H1 (cell line): ENCODE measurements around the gene GABRD. TPM values are rescaled to one million over a fixed set of nuclear protein-coding genes. Genes with fewer than 3 reads are reported as not detected.

ENCODE experiments used
- CTCF ChIA-PET: fragments of 300-600 bp; sonication (Branson Sonifier 250); formaldehyde crosslinking; loops from one replicate; lab custom pipeline; 2021; ENCODE audit not compliant: partially characterized antibody; lab: Charles Lee
- POLR2A ChIA-PET: fragments of 300-600 bp; sonication (Branson Sonifier 250); formaldehyde crosslinking; loops from one replicate; lab custom pipeline; 2021; ENCODE audit warnings: inconsistent platforms; ENCODE audit not compliant: partially characterized antibody; lab: Charles Lee
- DNase-seq, 2 experiments: peaks; one replicate each; pipeline versions ENCODE4 v3.0.0 to v3.0.0-alpha.2; 2010 to 2022; ENCODE audit warnings: low spot score in 2 of 2, low read depth in 1 of 2, mixed read lengths in 1 of 2
- FAIRE-seq: peaks from 2 replicates; lab custom pipeline; 2011; peaks lifted over from hg19 to GRCh38; lab: Jason Lieb, UNC
- H2AFZ ChIP-seq: 2 replicates; pipeline ENCODE4 v1.8.1; 2012; ENCODE audit warnings: low read length, inconsistent platforms
- H2AK5ac ChIP-seq: 2 replicates; pipeline ENCODE4 v1.6.1; 2013; ENCODE audit warnings: low read depth, low read length
- H2BK120ac ChIP-seq: replicated peaks from 2 replicates; pipeline ENCODE3; 2013; ENCODE audit warnings: low read depth, low read length, inconsistent platforms
- H2BK12ac ChIP-seq: 2 replicates; pipeline ENCODE4 v1.6.1; 2013; ENCODE audit warnings: low read depth, low read length
- H2BK15ac ChIP-seq: 2 replicates; pipeline ENCODE4 v1.6.1; 2013; ENCODE audit warnings: low read length
- H2BK20ac ChIP-seq: 2 replicates; pipeline ENCODE4 v1.6.1; 2013; ENCODE audit warnings: low read length
- H2BK5ac ChIP-seq: 2 replicates; pipeline ENCODE4 v1.6.1; 2013; ENCODE audit warnings: low read depth, low read length
- H3K14ac ChIP-seq: 2 replicates; pipeline ENCODE4 v1.6.1; 2013; ENCODE audit warnings: inconsistent platforms; ENCODE audit not compliant: insufficient read length
- H3K18ac ChIP-seq: 2 replicates; pipeline ENCODE4 v1.6.1; 2013; ENCODE audit warnings: low read length; ENCODE audit errors: extremely low read depth
- H3K23ac ChIP-seq: 2 replicates; pipeline ENCODE4 v1.6.1; 2013; ENCODE audit warnings: inconsistent platforms; ENCODE audit not compliant: insufficient read length
- H3K23me2 ChIP-seq: 2 replicates; pipeline ENCODE4 v1.6.1; 2013; ENCODE audit warnings: low read depth, low read length
- H3K27ac ChIP-seq: 2 replicates; pipeline ENCODE4 v1.6.1; 2011; ENCODE audit warnings: low read depth, low read length, inconsistent platforms
- H3K27me3 ChIP-seq, 4 experiments: replicated peaks in 1 of 4; 1 replicate in 1 of 4; 2 replicates in 3 of 4; pipeline versions ENCODE4 v1.6.1 to v1.8.1; 2011 to 2013; ENCODE audit warnings: low read length in 3 of 4, mild to moderate bottlenecking in 3 of 4, inconsistent platforms in 2 of 4, mixed read lengths in 2 of 4, moderate library complexity in 1 of 4; ENCODE audit not compliant: control insufficient read depth in 3 of 4, insufficient read depth in 3 of 4; ENCODE audit errors: extremely low read depth in 1 of 4
- H3K36me3 ChIP-seq, 4 experiments: 2 replicates each; pipeline versions ENCODE4 v1.6.1 to v1.8.1; 2011 to 2013; ENCODE audit warnings: mild to moderate bottlenecking in 4 of 4, low read length in 3 of 4, moderate library complexity in 2 of 4, control low read depth in 1 of 4, inconsistent platforms in 1 of 4; ENCODE audit not compliant: insufficient read depth in 4 of 4, control insufficient read depth in 2 of 4
- H3K4ac ChIP-seq: replicated peaks from 2 replicates; pipeline ENCODE3; 2013; ENCODE audit warnings: low read length, low read depth, mixed read lengths, inconsistent platforms; ENCODE audit not compliant: insufficient read length
- H3K4me1 ChIP-seq, 4 experiments: replicated peaks in 1 of 4; 1 replicate in 1 of 4; 2 replicates in 3 of 4; pipeline versions ENCODE4 v1.6.1 to v1.8.1; 2011 to 2013; ENCODE audit warnings: low read length in 3 of 4, inconsistent platforms in 2 of 4, mixed read lengths in 1 of 4; ENCODE audit not compliant: insufficient read depth in 4 of 4, control insufficient read depth in 3 of 4
- H3K4me2 ChIP-seq, 2 experiments: 2 replicates each; pipeline versions ENCODE4 v1.6.1 to v1.8.1; 2011 to 2013; ENCODE audit warnings: low read depth in 2 of 2, low read length in 2 of 2, control low read depth in 1 of 2, inconsistent platforms in 1 of 2, mild to moderate bottlenecking in 1 of 2; ENCODE audit not compliant: insufficient read depth in 1 of 2
- H3K4me3 ChIP-seq, 4 experiments: fragments of 200-600, 300-600 bp in 1 of 4; sonication (generic), shearing (Covaris generic), sonication (Bioruptor Twin) in 1 of 4; 2 replicates each; pipeline versions ENCODE4 v1.5.1 to v1.8.1; 2011 to 2016; ENCODE audit warnings: low read length in 4 of 4, low read depth in 3 of 4, control low read depth in 2 of 4, inconsistent platforms in 2 of 4, mild to moderate bottlenecking in 2 of 4, mixed read lengths in 1 of 4, moderate library complexity in 1 of 4; ENCODE audit not compliant: insufficient read depth in 2 of 4; ENCODE audit errors: extremely low read depth in 1 of 4
- H3K56ac ChIP-seq: replicated peaks from 2 replicates; pipeline ENCODE3; 2013; ENCODE audit warnings: low read depth, mild to moderate bottlenecking, mixed read lengths, low read length, inconsistent platforms; ENCODE audit not compliant: insufficient read length
- H3K79me1 ChIP-seq: 2 replicates; pipeline ENCODE4 v1.6.1; 2013; ENCODE audit warnings: low read depth, low read length, control low read depth
- H3K79me2 ChIP-seq, 2 experiments: 2 replicates each; pipeline versions ENCODE4 v1.6.1 to v1.8.1; 2012 to 2013; ENCODE audit warnings: low read length in 2 of 2, mild to moderate bottlenecking in 2 of 2, inconsistent platforms in 1 of 2; ENCODE audit not compliant: insufficient read depth in 2 of 2, control insufficient read depth in 1 of 2
- H3K9ac ChIP-seq, 4 experiments: replicated peaks in 1 of 4; 1 replicate in 1 of 4; 2 replicates in 3 of 4; pipeline versions ENCODE4 v1.6.1 to v1.8.1; 2011 to 2013; ENCODE audit warnings: low read depth in 3 of 4, low read length in 3 of 4, control low read depth in 2 of 4, mild to moderate bottlenecking in 2 of 4, moderate library complexity in 2 of 4, inconsistent platforms in 1 of 4; ENCODE audit errors: extremely low read depth in 1 of 4
- H3K9me3 ChIP-seq, 2 experiments: 2 replicates each; pipeline versions ENCODE4 v1.6.1 to v1.8.1; 2012 to 2013; ENCODE audit warnings: mild to moderate bottlenecking in 2 of 2, moderate library complexity in 2 of 2, control low read depth in 1 of 2, inconsistent platforms in 1 of 2, low read depth in 1 of 2, low read length in 1 of 2, mixed read lengths in 1 of 2; ENCODE audit not compliant: insufficient read depth in 2 of 2
- H4K20me1 ChIP-seq, 2 experiments: replicated peaks in 1 of 2; 2 replicates each; pipeline versions ENCODE3 to v1.8.1; 2011 to 2013; ENCODE audit warnings: inconsistent platforms in 2 of 2, low read length in 2 of 2, mild to moderate bottlenecking in 1 of 2; ENCODE audit not compliant: insufficient read depth in 2 of 2, control insufficient read depth in 1 of 2
- H4K5ac ChIP-seq: 2 replicates; pipeline ENCODE4 v1.6.1; 2013; ENCODE audit warnings: low read length, low read depth, mixed read lengths, inconsistent platforms; ENCODE audit not compliant: insufficient read length
- H4K8ac ChIP-seq: 2 replicates; pipeline ENCODE4 v1.8.0; 2013; ENCODE audit warnings: mild to moderate bottlenecking, moderate library complexity, low read length, inconsistent platforms; ENCODE audit not compliant: insufficient read depth; ENCODE audit errors: extremely low read depth
- H4K91ac ChIP-seq: replicated peaks from 2 replicates; pipeline ENCODE3; 2013; ENCODE audit warnings: low read length, mixed read lengths, inconsistent platforms; ENCODE audit not compliant: insufficient read length
- BCL11A ChIP-seq, 2 experiments: IDR thresholded peaks; one replicate each; pipeline ENCODE4 v1.6.1; 2011; ENCODE audit warnings: low read depth in 2 of 2, low read length in 2 of 2, mild to moderate bottlenecking in 2 of 2
- EGR1 ChIP-seq: IDR thresholded peaks from 2 replicates; pipeline ENCODE4 v1.6.1; 2011; ENCODE audit warnings: low read depth, low read length, borderline replicate concordance
- GABPA ChIP-seq: IDR thresholded peaks from 2 replicates; pipeline ENCODE4 v1.6.1; 2011; ENCODE audit warnings: mild to moderate bottlenecking, low read length, moderate library complexity, borderline replicate concordance; ENCODE audit not compliant: insufficient read depth
- HDAC6 ChIP-seq: IDR thresholded peaks from one replicate; pipeline ENCODE4 v1.7.1; 2012; ENCODE audit warnings: low read depth, mild to moderate bottlenecking, inconsistent platforms, low read length, moderate library complexity
- KDM5A ChIP-seq: fragments of 200-600 bp; IDR thresholded peaks from 2 replicates; pipeline ENCODE4 v1.7.1; 2012; ENCODE audit warnings: mild to moderate bottlenecking, low read length, inconsistent platforms, mixed read lengths
- SAP30 ChIP-seq: fragments of 300-600 bp; sonication (generic); IDR thresholded peaks from 2 replicates; pipeline ENCODE4 v1.7.1; 2012; ENCODE audit warnings: low read length, moderate library complexity, mild to moderate bottlenecking, inconsistent platforms; ENCODE audit not compliant: insufficient read depth, insufficient replicate concordance
- SIX5 ChIP-seq: IDR thresholded peaks from 2 replicates; pipeline ENCODE4 v1.6.1; 2011; ENCODE audit warnings: mild to moderate bottlenecking, low read depth, low read length
- YY1 ChIP-seq: IDR thresholded peaks from 2 replicates; pipeline ENCODE4 v1.6.1; 2011; ENCODE audit warnings: low read depth, mild to moderate bottlenecking, low read length
- WGBS, 2 experiments: shearing (Covaris generic) in 1 of 2; methylation state at CpG; one replicate each; pipeline versions ENCODE4 v1.1.6 to v1.1.7; 2013 to 2015; ENCODE audit warnings: low lambda C conversion rate in 2 of 2, mixed read lengths in 2 of 2, inconsistent platforms in 1 of 2, low coverage in 1 of 2, missing lambda C conversion rate in 1 of 2; ENCODE audit not compliant: insufficient replicate concordance in 2 of 2, insufficient coverage in 1 of 2, insufficient read length in 1 of 2; ENCODE audit errors: extremely low coverage in 1 of 2, missing lambda C conversion rate in 1 of 2; 5-methylcytosine and 5-hydroxymethylcytosine counted together
- polyA plus RNA-seq, 7 experiments: library from polyadenylated mRNA; depleted of rRNA in 3 of 7; stranded (reverse) in 5 of 7; unstranded in 2 of 7; fragments of >200 nt in 5 of 7; fragments of 200-250 nt in 2 of 7; gene quantifications; 1 replicate in 5 of 7; 2 replicates in 1 of 7; 4 replicates in 1 of 7; pipeline versions ENCODE4 v1.2.1 to v1.2.3, GENCODE V29; 2011 to 2013; ENCODE audit warnings: missing spikeins in 2 of 7, mixed read lengths in 2 of 7
- total RNA-seq: library from RNA; stranded (reverse); fragmentation: NEBNext Ultra II Directional; extraction: Animal tissue kit (Norgen Biotek cat#: 25700); gene quantifications from 2 replicates; pipeline ENCODE4 v1.2.1, GENCODE V29; 2021
- TF ChIP-seq, protein P1 (sequence below), 3 experiments: IDR thresholded peaks; 1 replicate in 2 of 3; 2 replicates in 1 of 3; pipeline versions ENCODE4 v1.5.1 to v1.6.1; 2011; ENCODE audit warnings: low read length in 3 of 3, mild to moderate bottlenecking in 3 of 3, inconsistent platforms in 2 of 3, low read depth in 1 of 3, moderate library complexity in 1 of 3; ENCODE audit not compliant: insufficient read depth in 1 of 3; ENCODE audit errors: control extremely low read depth in 1 of 3

Gene GABRD
- total and polyA plus RNA-seq, 2 of the 8 experiments (the other 6 are each of a cell fraction or from before 2014, with no cell fraction given) = 1.8 to 3.0 TPM

DNA sequence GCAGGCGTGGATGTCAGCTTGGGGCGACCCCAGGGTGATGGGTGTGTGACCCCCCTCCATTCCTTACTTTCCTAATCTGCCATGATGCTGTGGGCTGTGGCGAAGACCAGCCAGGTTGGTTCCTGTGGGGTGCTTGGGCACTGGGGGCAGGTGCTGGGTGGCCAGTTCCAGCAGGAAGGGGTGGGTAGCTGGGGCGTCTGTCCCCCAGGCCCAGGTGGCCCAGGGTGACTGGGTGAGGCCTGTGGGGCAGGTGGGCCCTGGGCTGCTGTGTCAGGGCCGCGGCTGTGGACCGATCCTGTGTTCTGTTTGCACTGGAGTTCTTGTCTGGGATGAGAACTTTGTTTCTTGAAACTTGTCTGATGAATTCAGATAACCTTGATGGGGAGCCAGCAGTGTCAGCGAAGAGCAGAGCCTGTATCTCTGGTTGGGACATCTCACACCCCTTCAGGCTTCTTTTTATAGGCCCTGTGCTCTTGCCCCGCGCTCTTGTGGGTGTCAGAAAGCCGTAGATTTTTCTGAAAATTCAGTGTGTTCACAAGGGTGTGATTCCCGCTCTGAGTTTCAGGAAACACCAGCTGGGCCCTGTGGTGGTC, 34.7 kb downstream of the GABRD start:
- ChIA-PET CTCF (interaction anchor here (0.6 to 2.8 kb wide), 3 partner anchors 10 to 12 kb away, joined by 3 to 15 read pairs (median 3); no protein-coding TSS in a partner anchor), POLR2A (no interaction called here)
- Histone ChIP-seq H4K91ac (no peak overlapping the region), H2AFZ (no peak overlapping the region), H3K4me2 (no peak overlapping the region), H3K23ac (no peak overlapping the region), H2AK5ac (no peak overlapping the region), H3K79me2 (peaks cover 0 to 26% of the 10 kb centered on the region in 2 experiments; a peak in 2 of 4 replicates), H3K79me1 (peaks cover 13% of the 10 kb centered on the region), H2BK20ac (no peak overlapping the region), H4K8ac (no peak overlapping the region), H3K4me1 (peaks cover 0 to 6% (median 4%) of the 10 kb centered on the region in 4 experiments; a peak in 4 of 7 replicates), H2BK120ac (no peak overlapping the region), H4K5ac (no peak overlapping the region), H3K56ac (no peak overlapping the region), H3K27ac (no peak overlapping the region), H3K18ac (no peak overlapping the region), H2BK12ac (0 out of 2 replicates have a peak overlapping the region, but pooled peaks have one; percentile 27), H3K23me2 (peaks cover 8% of the 10 kb centered on the region), H3K9ac (no peak overlapping the region), H2BK15ac (no peak overlapping the region), H4K20me1 (peaks cover 11 to 16% of the 10 kb centered on the region in 2 experiments), H3K4ac (no peak overlapping the region), H3K27me3 (no peaks in the 10 kb centered on the region), H3K36me3 (peaks cover 3 to 14% (median 10%) of the 10 kb centered on the region in 4 experiments; a peak in 5 of 8 replicates), H3K9me3 (no peaks in the 10 kb centered on the region), H3K14ac (no peak overlapping the region), H2BK5ac (no peak overlapping the region), H3K4me3 (no peak overlapping the region)
- FAIRE-seq (no peak), DNase-seq (no peak)
- TF ChIP-seq EGR1 (no peak), HDAC6 (no peak), KDM5A (no peak), GABPA (no peak), YY1 (no peak), SIX5 (no peak), BCL11A (IDR thresholded peaks at IDR 0.05; ENCODE audit: low read depth in 2 of 2, low read length in 2 of 2) (no peak), SAP30 (no peak)
- TF ChIP-seq, protein P1, sequence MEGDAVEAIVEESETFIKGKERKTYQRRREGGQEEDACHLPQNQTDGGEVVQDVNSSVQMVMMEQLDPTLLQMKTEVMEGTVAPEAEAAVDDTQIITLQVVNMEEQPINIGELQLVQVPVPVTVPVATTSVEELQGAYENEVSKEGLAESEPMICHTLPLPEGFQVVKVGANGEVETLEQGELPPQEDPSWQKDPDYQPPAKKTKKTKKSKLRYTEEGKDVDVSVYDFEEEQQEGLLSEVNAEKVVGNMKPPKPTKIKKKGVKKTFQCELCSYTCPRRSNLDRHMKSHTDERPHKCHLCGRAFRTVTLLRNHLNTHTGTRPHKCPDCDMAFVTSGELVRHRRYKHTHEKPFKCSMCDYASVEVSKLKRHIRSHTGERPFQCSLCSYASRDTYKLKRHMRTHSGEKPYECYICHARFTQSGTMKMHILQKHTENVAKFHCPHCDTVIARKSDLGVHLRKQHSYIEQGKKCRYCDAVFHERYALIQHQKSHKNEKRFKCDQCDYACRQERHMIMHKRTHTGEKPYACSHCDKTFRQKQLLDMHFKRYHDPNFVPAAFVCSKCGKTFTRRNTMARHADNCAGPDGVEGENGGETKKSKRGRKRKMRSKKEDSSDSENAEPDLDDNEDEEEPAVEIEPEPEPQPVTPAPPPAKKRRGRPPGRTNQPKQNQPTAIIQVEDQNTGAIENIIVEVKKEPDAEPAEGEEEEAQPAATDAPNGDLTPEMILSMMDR (IDR thresholded peaks at IDR 0.05; ENCODE audit: control extremely low read depth in 1 of 3, insufficient read depth in 1 of 3, low read depth in 1 of 3, low read length in 3 of 3) = no peak
- 94% methylated on average over 12 of the region's 12 CpGs; no CpG with 5 or more reads in 1 of the 2 experiments for WGBS, 2 experiments
